ENCODE measurements around the gene ANO10. TPM values are rescaled to one million over a fixed set of nuclear protein-coding genes. Genes with fewer than 3 reads are reported as not detected.
"Not testable (repeated sequence)": the region's sequence is repeated elsewhere in the genome, so short reads cannot be mapped to it uniquely, and the experiment has no call there.

Gene ANO10
- total RNA-seq, 1 experiment from 2014 or later: 26.6 TPM

DNA sequence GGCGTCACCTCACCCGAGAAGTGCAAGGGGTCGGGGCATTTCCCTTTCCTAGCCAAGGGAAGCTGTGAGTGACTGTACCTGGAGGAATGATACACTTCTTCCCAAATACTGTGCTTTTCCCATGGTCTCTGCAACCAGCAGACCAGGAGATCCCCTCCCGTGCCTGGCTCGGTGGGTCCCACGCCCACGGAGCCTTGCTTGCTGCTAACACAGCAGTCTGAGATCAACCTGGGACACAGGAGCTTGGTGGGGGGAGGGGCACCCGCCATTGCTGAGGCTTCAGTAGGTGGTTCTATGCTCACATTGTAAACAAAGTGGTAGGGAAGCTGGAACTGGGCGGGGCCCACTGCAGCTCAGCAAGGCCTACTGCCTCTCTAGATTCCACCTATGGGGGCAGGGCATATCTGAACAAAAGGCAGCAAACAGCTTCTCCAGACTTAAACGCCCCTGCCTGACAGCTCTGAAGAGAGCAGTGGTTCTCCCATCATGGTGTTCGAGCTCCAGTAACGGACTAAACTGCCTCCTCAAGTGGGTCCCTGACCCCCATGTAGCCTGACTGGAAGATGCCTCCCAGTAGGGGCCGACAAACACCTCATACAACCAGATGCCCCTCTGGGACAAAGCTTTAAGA is 37.6 kb upstream of the ANO10 start:
- H3K4me1 ChIP-seq (ENCODE audit: control insufficient read depth, insufficient read depth, low read length): no peaks in the 10 kb centered on the region
- H3K4me3 ChIP-seq (ENCODE audit: low read depth in 2 of 2, low read length in 2 of 2): no peak overlapping the region
- in situ Hi-C loops (cut with HindIII; ENCODE audit: low pct_unique_long_range_greater_than_20kb, low sequenced_read_pairs) (no loop called here), intact Hi-C loops (cut with micrococcal nuclease; ENCODE audit: unreplicated experiment) (no loop called here)
- no peaks in the 10 kb centered on the region for H3K9me3 ChIP-seq (ENCODE audit: control insufficient read depth, insufficient read depth, low read depth, low read length)
- TF ChIP-seq, protein P1, sequence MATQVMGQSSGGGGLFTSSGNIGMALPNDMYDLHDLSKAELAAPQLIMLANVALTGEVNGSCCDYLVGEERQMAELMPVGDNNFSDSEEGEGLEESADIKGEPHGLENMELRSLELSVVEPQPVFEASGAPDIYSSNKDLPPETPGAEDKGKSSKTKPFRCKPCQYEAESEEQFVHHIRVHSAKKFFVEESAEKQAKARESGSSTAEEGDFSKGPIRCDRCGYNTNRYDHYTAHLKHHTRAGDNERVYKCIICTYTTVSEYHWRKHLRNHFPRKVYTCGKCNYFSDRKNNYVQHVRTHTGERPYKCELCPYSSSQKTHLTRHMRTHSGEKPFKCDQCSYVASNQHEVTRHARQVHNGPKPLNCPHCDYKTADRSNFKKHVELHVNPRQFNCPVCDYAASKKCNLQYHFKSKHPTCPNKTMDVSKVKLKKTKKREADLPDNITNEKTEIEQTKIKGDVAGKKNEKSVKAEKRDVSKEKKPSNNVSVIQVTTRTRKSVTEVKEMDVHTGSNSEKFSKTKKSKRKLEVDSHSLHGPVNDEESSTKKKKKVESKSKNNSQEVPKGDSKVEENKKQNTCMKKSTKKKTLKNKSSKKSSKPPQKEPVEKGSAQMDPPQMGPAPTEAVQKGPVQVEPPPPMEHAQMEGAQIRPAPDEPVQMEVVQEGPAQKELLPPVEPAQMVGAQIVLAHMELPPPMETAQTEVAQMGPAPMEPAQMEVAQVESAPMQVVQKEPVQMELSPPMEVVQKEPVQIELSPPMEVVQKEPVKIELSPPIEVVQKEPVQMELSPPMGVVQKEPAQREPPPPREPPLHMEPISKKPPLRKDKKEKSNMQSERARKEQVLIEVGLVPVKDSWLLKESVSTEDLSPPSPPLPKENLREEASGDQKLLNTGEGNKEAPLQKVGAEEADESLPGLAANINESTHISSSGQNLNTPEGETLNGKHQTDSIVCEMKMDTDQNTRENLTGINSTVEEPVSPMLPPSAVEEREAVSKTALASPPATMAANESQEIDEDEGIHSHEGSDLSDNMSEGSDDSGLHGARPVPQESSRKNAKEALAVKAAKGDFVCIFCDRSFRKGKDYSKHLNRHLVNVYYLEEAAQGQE (IDR thresholded peaks at IDR 0.05; ENCODE audit: insufficient read depth in 1 of 2, low read depth in 2 of 2, low read length in 1 of 2): no peak
- no peak for TF ChIP-seq POLR2AphosphoS5 (IDR thresholded peaks at IDR 0.05; ENCODE audit: low read depth, low read length)
- ChIA-PET POLR2A (no interaction called here), CTCF (no interaction called here)
- no peaks in the 10 kb centered on the region for H3K36me3 ChIP-seq (ENCODE audit: control insufficient read depth, insufficient read depth, low read length)
- DNase-seq (ENCODE audit: low read depth, low spot score): no peak
- no peak overlapping the region for H3K27ac ChIP-seq (ENCODE audit: low read length)
- no TSS peak for BruUV-seq (replicated peaks)
- H3K27me3 ChIP-seq (ENCODE audit: control insufficient read depth, insufficient read depth, low read length): no peaks in the 10 kb centered on the region
- ATAC-seq: no peak

DNA sequence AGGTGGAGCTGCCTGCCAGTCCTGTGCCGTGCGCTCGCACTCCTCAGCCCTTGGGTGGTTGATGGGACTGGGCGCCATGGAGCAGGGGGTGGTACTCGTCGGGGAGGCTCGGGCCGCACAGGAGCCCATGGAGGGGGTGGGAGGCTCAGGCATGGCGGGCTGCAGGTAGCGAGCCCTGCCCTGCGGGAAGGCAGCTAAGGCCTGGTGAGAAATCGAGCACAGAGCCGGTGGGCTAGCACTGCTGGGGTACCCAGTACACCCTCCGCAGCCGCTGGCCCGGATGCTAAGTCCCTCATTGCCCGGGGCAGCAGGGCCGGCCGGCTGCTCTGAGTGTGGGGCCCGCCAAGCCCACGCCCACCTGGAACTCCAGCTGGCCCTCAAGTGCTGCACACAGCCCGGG is 34.6 kb upstream of the ANO10 start:
- H3K4me1 ChIP-seq (ENCODE audit: control insufficient read depth, insufficient read depth, low read length); POLR2A ChIA-PET; H3K9me3 ChIP-seq (ENCODE audit: control insufficient read depth, insufficient read depth, low read depth, low read length); H3K4me3 ChIP-seq (ENCODE audit: low read depth in 2 of 2, low read length in 2 of 2); H3K27ac ChIP-seq (ENCODE audit: low read length); ATAC-seq; in situ Hi-C loops (cut with HindIII; ENCODE audit: low pct_unique_long_range_greater_than_20kb, low sequenced_read_pairs); intact Hi-C loops (cut with micrococcal nuclease; ENCODE audit: unreplicated experiment); H3K36me3 ChIP-seq (ENCODE audit: control insufficient read depth, insufficient read depth, low read length); DNase-seq (ENCODE audit: low read depth, low spot score); BruUV-seq (replicated peaks); H3K27me3 ChIP-seq (ENCODE audit: control insufficient read depth, insufficient read depth, low read length); CTCF ChIA-PET: not testable (repeated sequence)

DNA sequence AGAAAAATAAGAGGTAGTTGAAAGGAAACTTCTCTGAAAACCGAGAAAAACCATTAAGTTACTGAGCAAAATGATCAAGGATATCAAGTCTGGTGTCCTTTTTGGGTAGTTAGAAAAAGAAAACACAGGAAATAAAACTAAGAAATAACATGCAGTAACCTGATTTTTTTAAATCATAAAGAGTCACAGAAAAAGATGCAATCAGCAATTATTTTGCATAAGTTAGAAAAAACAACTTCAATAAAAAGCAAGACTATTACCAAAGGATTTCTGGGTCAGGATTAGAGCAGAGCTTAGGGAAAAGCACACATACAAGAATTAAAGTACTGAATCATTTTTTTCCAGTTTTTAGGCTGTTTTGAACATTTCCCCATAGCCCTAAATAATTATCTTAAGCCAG is 28.5 kb upstream of the ANO10 start:
- no peak for ATAC-seq
- no peak for DNase-seq (ENCODE audit: low read depth, low spot score)
- Histone ChIP-seq H3K4me3 (ENCODE audit: low read depth in 2 of 2, low read length in 2 of 2) (no peak overlapping the region), H3K36me3 (ENCODE audit: control insufficient read depth, insufficient read depth, low read length) (no peaks in the 10 kb centered on the region), H3K9me3 (ENCODE audit: control insufficient read depth, insufficient read depth, low read depth, low read length) (no peaks in the 10 kb centered on the region), H3K4me1 (ENCODE audit: control insufficient read depth, insufficient read depth, low read length) (no peaks in the 10 kb centered on the region; the same call in 1 of the 2 replicates), H3K27ac (ENCODE audit: low read length) (no peak overlapping the region), H3K27me3 (ENCODE audit: control insufficient read depth, insufficient read depth, low read length) (no peaks in the 10 kb centered on the region)
- in situ Hi-C loops (cut with HindIII; ENCODE audit: low pct_unique_long_range_greater_than_20kb, low sequenced_read_pairs) (no loop called here), intact Hi-C loops (cut with micrococcal nuclease; ENCODE audit: unreplicated experiment) (no loop called here)
- POLR2A ChIA-PET: no interaction called here
- CTCF ChIA-PET: no interaction called here
- no TSS peak for BruUV-seq (replicated peaks)
- TF ChIP-seq, protein P2, sequence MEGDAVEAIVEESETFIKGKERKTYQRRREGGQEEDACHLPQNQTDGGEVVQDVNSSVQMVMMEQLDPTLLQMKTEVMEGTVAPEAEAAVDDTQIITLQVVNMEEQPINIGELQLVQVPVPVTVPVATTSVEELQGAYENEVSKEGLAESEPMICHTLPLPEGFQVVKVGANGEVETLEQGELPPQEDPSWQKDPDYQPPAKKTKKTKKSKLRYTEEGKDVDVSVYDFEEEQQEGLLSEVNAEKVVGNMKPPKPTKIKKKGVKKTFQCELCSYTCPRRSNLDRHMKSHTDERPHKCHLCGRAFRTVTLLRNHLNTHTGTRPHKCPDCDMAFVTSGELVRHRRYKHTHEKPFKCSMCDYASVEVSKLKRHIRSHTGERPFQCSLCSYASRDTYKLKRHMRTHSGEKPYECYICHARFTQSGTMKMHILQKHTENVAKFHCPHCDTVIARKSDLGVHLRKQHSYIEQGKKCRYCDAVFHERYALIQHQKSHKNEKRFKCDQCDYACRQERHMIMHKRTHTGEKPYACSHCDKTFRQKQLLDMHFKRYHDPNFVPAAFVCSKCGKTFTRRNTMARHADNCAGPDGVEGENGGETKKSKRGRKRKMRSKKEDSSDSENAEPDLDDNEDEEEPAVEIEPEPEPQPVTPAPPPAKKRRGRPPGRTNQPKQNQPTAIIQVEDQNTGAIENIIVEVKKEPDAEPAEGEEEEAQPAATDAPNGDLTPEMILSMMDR (IDR thresholded peaks at IDR 0.05): no peak

Data from Panc1 (cell line).